Measurements from ENCODE around the gene EEF1G. TPM values are rescaled to one million over a fixed set of nuclear protein-coding genes. Genes with fewer than 3 reads are reported as not detected.
A peak's percentile ranks its signal among the peaks of the same experiment; 100 is the strongest.

The EEF1G gene
- total RNA-seq, 2 experiments from 2014 or later: 1,778 to 2,328 TPM

DNA sequence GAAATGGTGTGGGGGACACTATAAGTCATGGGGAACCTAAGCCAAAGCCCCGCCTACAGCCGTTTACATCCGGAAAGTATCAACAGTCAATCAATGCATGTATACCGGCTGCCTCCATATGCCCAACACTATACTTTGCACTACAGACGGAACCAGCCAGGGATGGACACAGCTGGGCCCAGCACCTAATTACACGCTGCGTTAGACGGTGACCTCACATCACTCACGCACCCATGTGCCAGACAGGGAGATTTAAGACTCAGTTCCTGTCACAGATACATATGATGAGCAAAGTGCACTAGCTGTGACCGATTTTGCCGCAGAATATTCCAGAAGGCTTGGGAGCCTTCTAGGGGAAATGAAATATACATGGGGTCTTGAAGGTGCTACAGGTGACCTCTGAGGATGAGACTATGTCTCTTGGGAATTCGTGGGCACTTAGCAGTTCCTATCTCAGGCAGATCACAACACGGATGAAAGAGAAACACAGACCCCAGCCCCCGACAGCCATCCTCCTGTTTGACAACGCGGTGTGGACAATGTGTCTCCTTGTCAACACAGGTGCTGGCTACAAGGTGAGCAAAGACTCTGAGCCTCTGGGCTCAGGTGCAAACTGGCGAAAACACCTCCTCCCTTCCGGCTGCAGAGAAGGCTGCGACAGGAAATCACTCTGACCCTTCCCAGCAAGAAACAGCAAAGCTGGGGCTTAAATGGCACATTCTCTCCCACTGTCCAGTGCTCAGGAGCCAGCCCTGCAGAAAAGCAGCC lies 35.0 kb downstream of the EEF1G start:
- Histone ChIP-seq H3K9me3 (ENCODE audit: low read length) (no peaks in the 10 kb centered on the region), H4K20me1 (ENCODE audit: insufficient read depth, low read length) (no peaks in the 10 kb centered on the region), H3K4me2 (ENCODE audit: low read length) (peak overlapping the region; percentile 35; the same call in 1 of the 2 replicates), H2AFZ (ENCODE audit: low read length) (peak overlapping the region; percentile 57; the same call in 1 of the 2 replicates), H3K36me3 (ENCODE audit: insufficient read depth, low read length) (no peaks in the 10 kb centered on the region), H3K4me3 (ENCODE audit: low read depth, low read length, poor library complexity, severe bottlenecking) (no peak overlapping the region), H3K9me2 (ENCODE audit: insufficient read depth, low read length) (no peaks in the 10 kb centered on the region), H3K27ac (ENCODE audit: low read depth, low read length, poor library complexity, severe bottlenecking) (no peak overlapping the region), H3K79me2 (ENCODE audit: insufficient read depth, low read depth, low read length) (no peaks in the 10 kb centered on the region), H3K4me1 (ENCODE audit: insufficient read depth, low read length, poor library complexity, severe bottlenecking) (peaks cover 38% of the 10 kb centered on the region)
- intact Hi-C loops (cut with micrococcal nuclease; ENCODE audit: unreplicated experiment): no loop called here
- peak; percentile 35 for DNase-seq (ENCODE audit: low spot score)
- ChIA-PET CTCF (ENCODE audit: unreplicated experiment) (no interaction called here), POLR2A (no interaction called here)
- no TSS peak for BruUV-seq (replicated peaks)
- TF ChIP-seq EZH2phosphoT487 (IDR thresholded peaks at IDR 0.05; ENCODE audit: borderline replicate concordance, low read depth, low read length): no peak
- TF ChIP-seq, protein P1, sequence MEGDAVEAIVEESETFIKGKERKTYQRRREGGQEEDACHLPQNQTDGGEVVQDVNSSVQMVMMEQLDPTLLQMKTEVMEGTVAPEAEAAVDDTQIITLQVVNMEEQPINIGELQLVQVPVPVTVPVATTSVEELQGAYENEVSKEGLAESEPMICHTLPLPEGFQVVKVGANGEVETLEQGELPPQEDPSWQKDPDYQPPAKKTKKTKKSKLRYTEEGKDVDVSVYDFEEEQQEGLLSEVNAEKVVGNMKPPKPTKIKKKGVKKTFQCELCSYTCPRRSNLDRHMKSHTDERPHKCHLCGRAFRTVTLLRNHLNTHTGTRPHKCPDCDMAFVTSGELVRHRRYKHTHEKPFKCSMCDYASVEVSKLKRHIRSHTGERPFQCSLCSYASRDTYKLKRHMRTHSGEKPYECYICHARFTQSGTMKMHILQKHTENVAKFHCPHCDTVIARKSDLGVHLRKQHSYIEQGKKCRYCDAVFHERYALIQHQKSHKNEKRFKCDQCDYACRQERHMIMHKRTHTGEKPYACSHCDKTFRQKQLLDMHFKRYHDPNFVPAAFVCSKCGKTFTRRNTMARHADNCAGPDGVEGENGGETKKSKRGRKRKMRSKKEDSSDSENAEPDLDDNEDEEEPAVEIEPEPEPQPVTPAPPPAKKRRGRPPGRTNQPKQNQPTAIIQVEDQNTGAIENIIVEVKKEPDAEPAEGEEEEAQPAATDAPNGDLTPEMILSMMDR (conservative IDR thresholded peaks at IDR 0.05; ENCODE audit: low read length): no peak

DNA sequence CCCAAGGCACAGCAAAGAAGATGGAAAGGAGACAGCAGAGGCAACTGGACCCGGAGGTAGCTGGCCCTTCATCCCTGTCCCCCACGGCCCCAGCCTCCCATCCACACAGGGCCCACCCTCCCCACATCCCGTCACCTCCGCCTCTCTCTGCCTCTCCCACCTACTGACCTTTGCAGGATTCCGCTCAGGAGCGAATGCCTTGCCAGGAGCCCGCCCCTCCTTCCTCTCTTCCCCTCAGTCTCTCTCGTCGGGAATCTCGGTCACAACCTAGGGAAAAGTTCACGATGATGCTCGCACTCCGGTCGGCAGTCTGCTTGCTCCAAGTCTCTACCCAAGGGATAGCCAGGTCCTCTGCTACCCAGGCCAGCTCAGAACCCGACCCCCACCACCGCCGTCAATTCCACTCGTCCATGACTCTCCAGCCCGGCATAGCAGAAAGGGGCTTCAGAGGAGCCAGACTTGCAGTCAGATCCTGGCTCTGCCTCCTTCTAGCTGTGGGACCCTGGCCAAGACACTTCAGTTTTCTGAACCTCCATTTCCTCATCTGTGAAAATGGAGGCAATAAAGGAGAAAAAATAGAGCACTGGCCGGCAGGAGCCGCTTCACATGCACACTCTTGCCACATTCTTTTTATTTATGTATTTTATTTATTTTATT lies 37.3 kb downstream of the EEF1G start:
- TF ChIP-seq EZH2phosphoT487 (IDR thresholded peaks at IDR 0.05; ENCODE audit: borderline replicate concordance, low read depth, low read length): no peak
- TF ChIP-seq, protein P1 (conservative IDR thresholded peaks at IDR 0.05; ENCODE audit: low read length): no peak
- no peak overlapping the region for H3K27ac ChIP-seq (ENCODE audit: low read depth, low read length, poor library complexity, severe bottlenecking)
- no peak overlapping the region for H3K4me2 ChIP-seq (ENCODE audit: low read length)
- H3K79me2 ChIP-seq (ENCODE audit: insufficient read depth, low read depth, low read length): no peaks in the 10 kb centered on the region
- H2AFZ ChIP-seq (ENCODE audit: low read length): no peak overlapping the region
- intact Hi-C loops (cut with micrococcal nuclease; ENCODE audit: unreplicated experiment): no loop called here
- CTCF ChIA-PET (ENCODE audit: unreplicated experiment): no interaction called here
- H3K36me3 ChIP-seq (ENCODE audit: insufficient read depth, low read length): no peaks in the 10 kb centered on the region
- H3K9me2 ChIP-seq (ENCODE audit: insufficient read depth, low read length): no peaks in the 10 kb centered on the region
- H4K20me1 ChIP-seq (ENCODE audit: insufficient read depth, low read length): no peaks in the 10 kb centered on the region
- no peak overlapping the region for H3K4me3 ChIP-seq (ENCODE audit: low read depth, low read length, poor library complexity, severe bottlenecking)
- no peaks in the 10 kb centered on the region for H3K9me3 ChIP-seq (ENCODE audit: low read length)
- DNase-seq (ENCODE audit: low spot score): no peak
- POLR2A ChIA-PET: interaction anchor here (0.7 kb wide), 1 partner anchor 475 kb away, joined by 3 read pairs; no protein-coding TSS in a partner anchor
- H3K4me1 ChIP-seq (ENCODE audit: insufficient read depth, low read length, poor library complexity, severe bottlenecking): peaks cover 22% of the 10 kb centered on the region
- no TSS peak for BruUV-seq (replicated peaks)

DNA sequence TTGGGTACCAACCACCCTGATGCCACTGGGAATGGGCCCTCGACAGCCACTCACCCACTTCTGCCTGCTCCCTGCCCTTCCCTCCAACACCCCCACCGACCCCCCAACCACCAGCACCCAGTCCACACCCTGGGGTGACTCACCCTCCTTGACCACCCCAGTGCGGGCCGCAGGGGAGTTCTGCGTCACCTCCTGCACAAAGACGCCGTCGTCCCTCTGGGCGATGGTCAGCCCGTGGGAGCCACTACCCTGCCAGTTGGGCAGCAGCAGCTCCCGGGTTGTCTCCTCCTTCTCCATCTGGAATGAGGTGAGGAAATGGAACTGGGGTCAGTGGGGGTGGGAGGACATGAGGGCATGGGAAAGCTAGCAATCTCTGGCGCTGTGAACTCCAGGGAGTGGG lies 37.9 kb downstream of the EEF1G start:
- Histone ChIP-seq H2AFZ (ENCODE audit: low read length) (no peak overlapping the region), H3K4me2 (ENCODE audit: low read length) (no peak overlapping the region), H3K4me3 (ENCODE audit: low read depth, low read length, poor library complexity, severe bottlenecking) (no peak overlapping the region), H3K36me3 (ENCODE audit: insufficient read depth, low read length) (no peaks in the 10 kb centered on the region), H3K9me3 (ENCODE audit: low read length) (no peaks in the 10 kb centered on the region), H3K4me1 (ENCODE audit: insufficient read depth, low read length, poor library complexity, severe bottlenecking) (peaks cover 16% of the 10 kb centered on the region), H3K27ac (ENCODE audit: low read depth, low read length, poor library complexity, severe bottlenecking) (no peak overlapping the region), H4K20me1 (ENCODE audit: insufficient read depth, low read length) (no peaks in the 10 kb centered on the region), H3K9me2 (ENCODE audit: insufficient read depth, low read length) (no peaks in the 10 kb centered on the region), H3K79me2 (ENCODE audit: insufficient read depth, low read depth, low read length) (no peaks in the 10 kb centered on the region)
- no peak for TF ChIP-seq EZH2phosphoT487 (IDR thresholded peaks at IDR 0.05; ENCODE audit: borderline replicate concordance, low read depth, low read length)
- TF ChIP-seq, protein P1 (conservative IDR thresholded peaks at IDR 0.05; ENCODE audit: low read length): no peak
- intact Hi-C loops (cut with micrococcal nuclease; ENCODE audit: unreplicated experiment): no loop called here
- CTCF ChIA-PET (ENCODE audit: unreplicated experiment): no interaction called here
- DNase-seq (ENCODE audit: low spot score): no peak
- POLR2A ChIA-PET: interaction anchor here (1.2 kb wide), 1 partner anchor 71 kb away, joined by 3 read pairs; no protein-coding TSS in a partner anchor
- BruUV-seq (replicated peaks): no TSS peak

Measured in OCI-LY7 (cell line).